ENCODE results near the gene CNTROB. TPM values are rescaled to one million over a fixed set of nuclear protein-coding genes. Genes with fewer than 3 reads are reported as not detected.
A peak's percentile ranks its signal among the peaks of the same experiment; 100 is the strongest.

The CNTROB gene
- total and polyA plus RNA-seq, 7 donors = 5.5 to 9.6 (median 8.7) TPM

DNA sequence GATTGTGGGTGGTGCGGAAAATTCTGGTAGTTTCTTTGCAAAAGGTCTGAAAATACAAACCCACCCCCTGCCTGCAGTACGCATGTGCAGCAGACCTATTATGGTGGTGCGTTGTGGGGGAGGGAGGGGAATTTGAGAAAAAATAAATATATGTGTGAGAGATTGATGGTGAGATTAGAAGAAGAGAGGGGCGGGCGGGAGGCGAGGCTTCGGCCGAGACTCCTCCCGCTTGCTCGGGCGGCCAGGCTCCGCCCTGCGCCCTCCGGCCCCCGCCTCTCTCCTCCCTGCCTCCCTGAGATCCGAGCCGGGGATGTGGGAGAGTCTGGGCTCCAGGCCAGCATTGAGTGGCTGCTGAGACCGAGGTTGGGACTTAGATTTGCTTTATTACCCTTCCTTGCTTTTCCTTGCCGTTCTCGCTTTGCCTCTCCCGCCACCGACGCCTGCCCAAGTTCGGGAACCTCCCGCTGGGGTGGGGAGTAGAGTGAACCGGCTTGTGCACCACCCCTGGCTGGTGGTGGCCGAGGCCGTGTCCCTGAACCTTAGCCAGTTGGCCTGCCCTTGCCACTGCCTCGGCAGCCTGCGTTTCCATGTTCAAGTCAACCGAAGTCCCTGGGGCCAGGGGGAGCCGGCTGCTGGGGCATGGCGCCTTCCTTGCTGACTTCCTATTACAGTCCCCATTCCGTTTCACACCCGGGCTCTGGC, 44.4 kb upstream of the CNTROB start:
- WGBS, 3 donors = 0% methylated on average over 32 to 35 of the region's 35 CpGs
- H3K4me1 ChIP-seq = peaks cover 46% of the 10 kb centered on the region
- TF ChIP-seq, protein P1, sequence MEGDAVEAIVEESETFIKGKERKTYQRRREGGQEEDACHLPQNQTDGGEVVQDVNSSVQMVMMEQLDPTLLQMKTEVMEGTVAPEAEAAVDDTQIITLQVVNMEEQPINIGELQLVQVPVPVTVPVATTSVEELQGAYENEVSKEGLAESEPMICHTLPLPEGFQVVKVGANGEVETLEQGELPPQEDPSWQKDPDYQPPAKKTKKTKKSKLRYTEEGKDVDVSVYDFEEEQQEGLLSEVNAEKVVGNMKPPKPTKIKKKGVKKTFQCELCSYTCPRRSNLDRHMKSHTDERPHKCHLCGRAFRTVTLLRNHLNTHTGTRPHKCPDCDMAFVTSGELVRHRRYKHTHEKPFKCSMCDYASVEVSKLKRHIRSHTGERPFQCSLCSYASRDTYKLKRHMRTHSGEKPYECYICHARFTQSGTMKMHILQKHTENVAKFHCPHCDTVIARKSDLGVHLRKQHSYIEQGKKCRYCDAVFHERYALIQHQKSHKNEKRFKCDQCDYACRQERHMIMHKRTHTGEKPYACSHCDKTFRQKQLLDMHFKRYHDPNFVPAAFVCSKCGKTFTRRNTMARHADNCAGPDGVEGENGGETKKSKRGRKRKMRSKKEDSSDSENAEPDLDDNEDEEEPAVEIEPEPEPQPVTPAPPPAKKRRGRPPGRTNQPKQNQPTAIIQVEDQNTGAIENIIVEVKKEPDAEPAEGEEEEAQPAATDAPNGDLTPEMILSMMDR (IDR thresholded peaks at IDR 0.05) = no peak
- intact Hi-C loops (cut with DNase I) = no loop called here
- H3K9me3 ChIP-seq = no peaks in the 10 kb centered on the region
- DNase-seq (peak; percentile 90 to 92), ATAC-seq (peak; percentile 77 to 83 (median 80))
- peaks cover 0 to 30% (median 0%) of the 10 kb centered on the region in 3 donors for H3K27me3 ChIP-seq (ENCODE audit: insufficient read depth in 3 of 3, low read length in 2 of 3)
- peak overlapping the region; percentile 70 for H3K27ac ChIP-seq
- peaks cover 0 to 6% of the 10 kb centered on the region in 2 donors for H3K36me3 ChIP-seq (ENCODE audit: insufficient read depth in 1 of 2, low read depth in 1 of 2)
- peak overlapping the region; percentile 81 for H3K4me3 ChIP-seq

DNA sequence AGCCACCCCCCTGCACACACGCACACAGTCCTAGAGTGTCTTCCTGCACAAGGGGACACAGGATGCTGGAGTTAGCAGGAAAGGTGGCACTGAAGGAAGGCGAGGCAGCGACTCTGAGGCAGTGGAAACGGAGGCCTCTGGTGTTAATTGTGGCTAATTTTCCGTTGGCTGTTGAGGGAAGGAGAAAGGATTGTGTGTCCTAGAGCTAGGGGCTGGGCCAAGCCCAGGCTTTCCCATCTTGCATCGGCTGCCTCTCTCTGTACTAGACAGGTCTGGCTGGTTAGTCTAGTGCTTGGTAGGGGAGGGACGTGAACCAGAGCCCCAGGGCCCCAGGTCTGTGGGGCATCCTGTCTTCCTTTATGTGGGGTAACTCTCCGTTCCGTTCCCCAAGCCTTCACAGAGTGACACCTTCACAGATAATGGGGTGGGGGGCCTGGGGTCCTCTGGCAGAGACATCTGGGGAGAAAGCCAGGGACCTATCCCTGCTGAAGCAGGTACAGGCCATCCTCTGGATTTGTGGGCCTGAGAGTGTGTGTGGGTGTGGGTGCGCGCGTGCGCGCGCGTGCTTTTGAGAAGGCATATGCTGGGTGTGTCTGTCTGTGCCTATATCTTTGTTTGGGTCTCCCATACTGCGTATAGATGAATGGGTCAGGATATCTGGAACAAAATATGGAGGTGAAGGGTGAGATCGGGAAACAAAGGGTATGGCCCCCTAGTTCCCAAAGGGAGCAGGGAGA, 43.7 kb upstream of the CNTROB start, which contains the start of gene CHD3:
Gene CHD3, plus strand, starts transcription at position 606 of the 737 bp plus-strand sequence. CDS start 212 bp downstream, outside the sequence.
- Histone ChIP-seq H3K4me3 (peak within 1 kb of the TSS; percentile 81), H3K36me3 (ENCODE audit: insufficient read depth in 1 of 2, low read depth in 1 of 2) (peaks cover 0 to 6% of the 10 kb centered on the region in 2 donors), H3K27ac (peak within 1 kb of the TSS; percentile 70), H3K4me1 (peaks cover 46% of the 10 kb centered on the region), H3K27me3 (ENCODE audit: insufficient read depth in 3 of 3, low read length in 2 of 3) (peaks cover 0 to 24% (median 0%) of the 10 kb centered on the region in 3 donors), H3K9me3 (no peaks in the 10 kb centered on the region)
- intact Hi-C loops (cut with DNase I) = no loop called here
- DNase-seq (no peak), ATAC-seq (peak in 1 of 4 donors; percentile 5)
- TF ChIP-seq, protein P1 (IDR thresholded peaks at IDR 0.05) = no peak
- WGBS, 3 donors = 17 to 25% (median 18%) methylated on average over 18 of the region's 18 CpGs

DNA sequence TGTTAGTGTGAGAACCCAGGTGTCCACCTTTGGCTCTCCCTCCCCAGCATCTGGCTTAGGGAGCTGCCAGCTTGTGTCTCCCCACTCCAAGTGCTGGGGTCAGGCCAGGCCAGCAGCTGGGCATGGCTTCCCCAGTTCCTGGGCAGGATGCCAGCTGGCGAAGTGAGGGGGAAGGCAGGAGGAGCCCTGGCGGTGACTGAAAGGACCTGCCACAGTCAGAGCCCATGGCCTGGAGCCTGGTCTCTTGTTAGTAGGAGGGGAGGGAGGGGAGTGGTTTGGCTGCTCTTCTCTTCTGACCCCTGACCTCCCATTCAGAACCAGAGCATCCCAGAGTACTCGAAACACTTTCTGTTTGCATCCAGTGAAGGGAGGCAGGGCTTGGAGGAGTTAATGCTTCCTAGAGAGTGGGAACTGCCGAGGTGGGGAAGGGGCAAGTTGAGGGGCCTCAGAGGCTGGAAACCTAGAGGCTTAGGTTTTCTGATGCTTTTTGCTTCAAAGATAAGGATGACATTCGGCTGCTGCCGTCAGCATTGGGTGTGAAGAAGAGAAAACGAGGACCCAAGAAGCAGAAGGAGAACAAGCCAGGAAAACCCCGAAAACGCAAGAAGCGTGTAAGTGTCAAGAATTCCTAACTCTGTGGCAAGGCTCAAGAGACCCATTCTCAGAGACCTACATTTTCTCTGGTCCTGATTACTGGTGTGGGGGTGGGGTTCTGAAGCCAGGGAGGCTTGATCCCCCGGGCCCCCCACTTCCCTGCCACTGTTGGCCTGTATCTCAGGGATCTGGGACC, 42.6 kb upstream of the CNTROB start:
- Histone ChIP-seq H3K9me3 (no peaks in the 10 kb centered on the region), H3K36me3 (ENCODE audit: insufficient read depth in 1 of 2, low read depth in 1 of 2) (peaks cover 0 to 14% of the 10 kb centered on the region in 2 donors), H3K27me3 (ENCODE audit: insufficient read depth in 3 of 3, low read length in 2 of 3) (peaks cover 0 to 18% (median 0%) of the 10 kb centered on the region in 3 donors), H3K27ac (peak overlapping the region; percentile 70), H3K4me3 (peak overlapping the region; percentile 28), H3K4me1 (peaks cover 46% of the 10 kb centered on the region)
- TF ChIP-seq, protein P1 (IDR thresholded peaks at IDR 0.05) = peak; percentile 56
- 21 to 25% (median 22%) methylated on average over 11 of the region's 11 CpGs for WGBS, 3 donors
- peak; percentile 97 to 99 for DNase-seq
- intact Hi-C loops (cut with DNase I) = no loop called here
- ATAC-seq = peak; percentile 91 to 92 (median 92)

DNA sequence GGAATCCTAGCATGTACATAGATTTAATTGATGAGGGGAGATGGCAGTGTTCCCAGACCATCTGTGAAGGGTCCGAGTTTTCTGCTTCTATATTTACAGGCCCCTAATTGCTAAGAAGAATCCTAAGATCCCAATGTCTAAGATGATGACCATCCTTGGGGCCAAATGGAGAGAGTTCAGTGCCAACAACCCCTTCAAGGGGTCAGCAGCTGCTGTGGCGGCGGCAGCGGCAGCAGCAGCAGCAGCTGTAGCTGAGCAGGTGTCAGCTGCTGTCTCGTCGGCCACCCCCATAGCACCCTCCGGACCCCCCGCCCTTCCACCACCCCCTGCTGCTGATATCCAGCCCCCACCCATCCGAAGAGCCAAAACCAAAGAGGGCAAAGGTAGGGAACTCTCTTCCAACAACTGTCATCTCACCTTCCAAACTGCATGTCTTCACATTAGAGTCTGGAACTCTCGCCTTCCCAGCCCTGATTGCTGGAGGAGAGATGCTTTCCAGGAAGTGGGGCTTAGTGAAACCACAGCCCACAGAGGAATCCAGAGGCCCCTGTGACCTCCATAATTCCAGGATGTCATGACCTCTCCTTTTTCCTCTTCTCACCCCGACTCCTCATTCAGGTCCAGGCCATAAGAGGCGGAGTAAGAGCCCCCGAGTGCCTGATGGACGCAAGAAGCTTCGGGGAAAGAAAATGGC, 38.7 kb upstream of the CNTROB start:
- intact Hi-C loops (cut with DNase I) = no loop called here
- Histone ChIP-seq H3K9me3 (no peaks in the 10 kb centered on the region), H3K27me3 (ENCODE audit: insufficient read depth in 3 of 3, low read length in 2 of 3) (no peaks in the 10 kb centered on the region), H3K36me3 (ENCODE audit: insufficient read depth in 1 of 2, low read depth in 1 of 2) (peaks cover 0 to 28% of the 10 kb centered on the region in 2 donors), H3K27ac (no peak overlapping the region), H3K4me3 (no peak overlapping the region), H3K4me1 (peaks cover 21% of the 10 kb centered on the region)
- WGBS, 3 donors = 62 to 67% (median 64%) methylated on average over 15 of the region's 15 CpGs
- ATAC-seq (no peak), DNase-seq (no peak)
- TF ChIP-seq, protein P1 (IDR thresholded peaks at IDR 0.05) = no peak
